H1 (cell line): ENCODE data around the gene XAGE3. TPM values are rescaled to one million over a fixed set of nuclear protein-coding genes. Genes with fewer than 3 reads are reported as not detected.

ENCODE experiments used
- CTCF ChIA-PET: fragments of 300-600 bp; sonication (Branson Sonifier 250); formaldehyde crosslinking; loops from one replicate; lab custom pipeline; 2021; ENCODE audit not compliant: partially characterized antibody; lab: Charles Lee
- POLR2A ChIA-PET: fragments of 300-600 bp; sonication (Branson Sonifier 250); formaldehyde crosslinking; loops from one replicate; lab custom pipeline; 2021; ENCODE audit warnings: inconsistent platforms; ENCODE audit not compliant: partially characterized antibody; lab: Charles Lee
- DNase-seq, 2 experiments: peaks; one replicate each; pipeline versions ENCODE4 v3.0.0 to v3.0.0-alpha.2; 2010 to 2022; ENCODE audit warnings: low spot score in 2 of 2, low read depth in 1 of 2, mixed read lengths in 1 of 2
- FAIRE-seq: peaks from 2 replicates; lab custom pipeline; 2011; peaks lifted over from hg19 to GRCh38; lab: Jason Lieb, UNC
- H2AFZ ChIP-seq: 2 replicates; pipeline ENCODE4 v1.8.1; 2012; ENCODE audit warnings: low read length, inconsistent platforms
- H2AK5ac ChIP-seq: 2 replicates; pipeline ENCODE4 v1.6.1; 2013; ENCODE audit warnings: low read depth, low read length
- H2BK120ac ChIP-seq: replicated peaks from 2 replicates; pipeline ENCODE3; 2013; ENCODE audit warnings: low read depth, low read length, inconsistent platforms
- H2BK12ac ChIP-seq: 2 replicates; pipeline ENCODE4 v1.6.1; 2013; ENCODE audit warnings: low read depth, low read length
- H2BK15ac ChIP-seq: 2 replicates; pipeline ENCODE4 v1.6.1; 2013; ENCODE audit warnings: low read length
- H2BK20ac ChIP-seq: 2 replicates; pipeline ENCODE4 v1.6.1; 2013; ENCODE audit warnings: low read length
- H2BK5ac ChIP-seq: 2 replicates; pipeline ENCODE4 v1.6.1; 2013; ENCODE audit warnings: low read depth, low read length
- H3K14ac ChIP-seq: 2 replicates; pipeline ENCODE4 v1.6.1; 2013; ENCODE audit warnings: inconsistent platforms; ENCODE audit not compliant: insufficient read length
- H3K18ac ChIP-seq: 2 replicates; pipeline ENCODE4 v1.6.1; 2013; ENCODE audit warnings: low read length; ENCODE audit errors: extremely low read depth
- H3K23ac ChIP-seq: 2 replicates; pipeline ENCODE4 v1.6.1; 2013; ENCODE audit warnings: inconsistent platforms; ENCODE audit not compliant: insufficient read length
- H3K23me2 ChIP-seq: 2 replicates; pipeline ENCODE4 v1.6.1; 2013; ENCODE audit warnings: low read depth, low read length
- H3K27ac ChIP-seq: 2 replicates; pipeline ENCODE4 v1.6.1; 2011; ENCODE audit warnings: low read depth, low read length, inconsistent platforms
- H3K27me3 ChIP-seq, 4 experiments: replicated peaks in 1 of 4; 1 replicate in 1 of 4; 2 replicates in 3 of 4; pipeline versions ENCODE4 v1.6.1 to v1.8.1; 2011 to 2013; ENCODE audit warnings: low read length in 3 of 4, mild to moderate bottlenecking in 3 of 4, inconsistent platforms in 2 of 4, mixed read lengths in 2 of 4, moderate library complexity in 1 of 4; ENCODE audit not compliant: control insufficient read depth in 3 of 4, insufficient read depth in 3 of 4; ENCODE audit errors: extremely low read depth in 1 of 4
- H3K36me3 ChIP-seq, 4 experiments: 2 replicates each; pipeline versions ENCODE4 v1.6.1 to v1.8.1; 2011 to 2013; ENCODE audit warnings: mild to moderate bottlenecking in 4 of 4, low read length in 3 of 4, moderate library complexity in 2 of 4, control low read depth in 1 of 4, inconsistent platforms in 1 of 4; ENCODE audit not compliant: insufficient read depth in 4 of 4, control insufficient read depth in 2 of 4
- H3K4ac ChIP-seq: replicated peaks from 2 replicates; pipeline ENCODE3; 2013; ENCODE audit warnings: low read length, low read depth, mixed read lengths, inconsistent platforms; ENCODE audit not compliant: insufficient read length
- H3K4me1 ChIP-seq, 4 experiments: replicated peaks in 1 of 4; 1 replicate in 1 of 4; 2 replicates in 3 of 4; pipeline versions ENCODE4 v1.6.1 to v1.8.1; 2011 to 2013; ENCODE audit warnings: low read length in 3 of 4, inconsistent platforms in 2 of 4, mixed read lengths in 1 of 4; ENCODE audit not compliant: insufficient read depth in 4 of 4, control insufficient read depth in 3 of 4
- H3K4me2 ChIP-seq, 2 experiments: 2 replicates each; pipeline versions ENCODE4 v1.6.1 to v1.8.1; 2011 to 2013; ENCODE audit warnings: low read depth in 2 of 2, low read length in 2 of 2, control low read depth in 1 of 2, inconsistent platforms in 1 of 2, mild to moderate bottlenecking in 1 of 2; ENCODE audit not compliant: insufficient read depth in 1 of 2
- H3K4me3 ChIP-seq, 4 experiments: fragments of 200-600, 300-600 bp in 1 of 4; sonication (generic), shearing (Covaris generic), sonication (Bioruptor Twin) in 1 of 4; 2 replicates each; pipeline versions ENCODE4 v1.5.1 to v1.8.1; 2011 to 2016; ENCODE audit warnings: low read length in 4 of 4, low read depth in 3 of 4, control low read depth in 2 of 4, inconsistent platforms in 2 of 4, mild to moderate bottlenecking in 2 of 4, mixed read lengths in 1 of 4, moderate library complexity in 1 of 4; ENCODE audit not compliant: insufficient read depth in 2 of 4; ENCODE audit errors: extremely low read depth in 1 of 4
- H3K56ac ChIP-seq: replicated peaks from 2 replicates; pipeline ENCODE3; 2013; ENCODE audit warnings: low read depth, mild to moderate bottlenecking, mixed read lengths, low read length, inconsistent platforms; ENCODE audit not compliant: insufficient read length
- H3K79me1 ChIP-seq: 2 replicates; pipeline ENCODE4 v1.6.1; 2013; ENCODE audit warnings: low read depth, low read length, control low read depth
- H3K79me2 ChIP-seq, 2 experiments: 2 replicates each; pipeline versions ENCODE4 v1.6.1 to v1.8.1; 2012 to 2013; ENCODE audit warnings: low read length in 2 of 2, mild to moderate bottlenecking in 2 of 2, inconsistent platforms in 1 of 2; ENCODE audit not compliant: insufficient read depth in 2 of 2, control insufficient read depth in 1 of 2
- H3K9ac ChIP-seq, 4 experiments: replicated peaks in 1 of 4; 1 replicate in 1 of 4; 2 replicates in 3 of 4; pipeline versions ENCODE4 v1.6.1 to v1.8.1; 2011 to 2013; ENCODE audit warnings: low read depth in 3 of 4, low read length in 3 of 4, control low read depth in 2 of 4, mild to moderate bottlenecking in 2 of 4, moderate library complexity in 2 of 4, inconsistent platforms in 1 of 4; ENCODE audit errors: extremely low read depth in 1 of 4
- H3K9me3 ChIP-seq, 2 experiments: 2 replicates each; pipeline versions ENCODE4 v1.6.1 to v1.8.1; 2012 to 2013; ENCODE audit warnings: mild to moderate bottlenecking in 2 of 2, moderate library complexity in 2 of 2, control low read depth in 1 of 2, inconsistent platforms in 1 of 2, low read depth in 1 of 2, low read length in 1 of 2, mixed read lengths in 1 of 2; ENCODE audit not compliant: insufficient read depth in 2 of 2
- H4K20me1 ChIP-seq, 2 experiments: replicated peaks in 1 of 2; 2 replicates each; pipeline versions ENCODE3 to v1.8.1; 2011 to 2013; ENCODE audit warnings: inconsistent platforms in 2 of 2, low read length in 2 of 2, mild to moderate bottlenecking in 1 of 2; ENCODE audit not compliant: insufficient read depth in 2 of 2, control insufficient read depth in 1 of 2
- H4K5ac ChIP-seq: 2 replicates; pipeline ENCODE4 v1.6.1; 2013; ENCODE audit warnings: low read length, low read depth, mixed read lengths, inconsistent platforms; ENCODE audit not compliant: insufficient read length
- H4K8ac ChIP-seq: 2 replicates; pipeline ENCODE4 v1.8.0; 2013; ENCODE audit warnings: mild to moderate bottlenecking, moderate library complexity, low read length, inconsistent platforms; ENCODE audit not compliant: insufficient read depth; ENCODE audit errors: extremely low read depth
- H4K91ac ChIP-seq: replicated peaks from 2 replicates; pipeline ENCODE3; 2013; ENCODE audit warnings: low read length, mixed read lengths, inconsistent platforms; ENCODE audit not compliant: insufficient read length
- CBX5 ChIP-seq: fragments of 300-800, 300-1000 bp; sonication (generic); IDR thresholded peaks from 2 replicates; pipeline ENCODE4 v1.7.1; 2016; ENCODE audit warnings: antibody characterized with exemption, low read length, low read depth
- CBX8 ChIP-seq: fragments of 300-800, 300-1000 bp; sonication (generic); IDR thresholded peaks from 2 replicates; pipeline ENCODE4 v1.7.1; 2016; ENCODE audit warnings: low read depth, low read length, borderline replicate concordance
- YY1 ChIP-seq: IDR thresholded peaks from 2 replicates; pipeline ENCODE4 v1.6.1; 2011; ENCODE audit warnings: low read depth, mild to moderate bottlenecking, low read length
- WGBS, 2 experiments: shearing (Covaris generic) in 1 of 2; methylation state at CpG; one replicate each; pipeline versions ENCODE4 v1.1.6 to v1.1.7; 2013 to 2015; ENCODE audit warnings: low lambda C conversion rate in 2 of 2, mixed read lengths in 2 of 2, inconsistent platforms in 1 of 2, low coverage in 1 of 2, missing lambda C conversion rate in 1 of 2; ENCODE audit not compliant: insufficient replicate concordance in 2 of 2, insufficient coverage in 1 of 2, insufficient read length in 1 of 2; ENCODE audit errors: extremely low coverage in 1 of 2, missing lambda C conversion rate in 1 of 2; 5-methylcytosine and 5-hydroxymethylcytosine counted together
- polyA plus RNA-seq, 7 experiments: library from polyadenylated mRNA; depleted of rRNA in 3 of 7; stranded (reverse) in 5 of 7; unstranded in 2 of 7; fragments of >200 nt in 5 of 7; fragments of 200-250 nt in 2 of 7; gene quantifications; 1 replicate in 5 of 7; 2 replicates in 1 of 7; 4 replicates in 1 of 7; pipeline versions ENCODE4 v1.2.1 to v1.2.3, GENCODE V29; 2011 to 2013; ENCODE audit warnings: missing spikeins in 2 of 7, mixed read lengths in 2 of 7
- total RNA-seq: library from RNA; stranded (reverse); fragmentation: NEBNext Ultra II Directional; extraction: Animal tissue kit (Norgen Biotek cat#: 25700); gene quantifications from 2 replicates; pipeline ENCODE4 v1.2.1, GENCODE V29; 2021
- TF ChIP-seq, protein P1 (sequence below): IDR thresholded peaks from 2 replicates; pipeline ENCODE4 v1.6.1; 2011; ENCODE audit warnings: low read length, improper control_type of control experiment
- TF ChIP-seq, protein P2 (sequence below), 3 experiments: IDR thresholded peaks; 1 replicate in 2 of 3; 2 replicates in 1 of 3; pipeline versions ENCODE4 v1.5.1 to v1.6.1; 2011; ENCODE audit warnings: low read length in 3 of 3, mild to moderate bottlenecking in 3 of 3, inconsistent platforms in 2 of 3, low read depth in 1 of 3, moderate library complexity in 1 of 3; ENCODE audit not compliant: insufficient read depth in 1 of 3; ENCODE audit errors: control extremely low read depth in 1 of 3

Gene XAGE3
- total and polyA plus RNA-seq, 2 of the 8 experiments (the other 6 are each of a cell fraction or from before 2014, with no cell fraction given): not detected

DNA sequence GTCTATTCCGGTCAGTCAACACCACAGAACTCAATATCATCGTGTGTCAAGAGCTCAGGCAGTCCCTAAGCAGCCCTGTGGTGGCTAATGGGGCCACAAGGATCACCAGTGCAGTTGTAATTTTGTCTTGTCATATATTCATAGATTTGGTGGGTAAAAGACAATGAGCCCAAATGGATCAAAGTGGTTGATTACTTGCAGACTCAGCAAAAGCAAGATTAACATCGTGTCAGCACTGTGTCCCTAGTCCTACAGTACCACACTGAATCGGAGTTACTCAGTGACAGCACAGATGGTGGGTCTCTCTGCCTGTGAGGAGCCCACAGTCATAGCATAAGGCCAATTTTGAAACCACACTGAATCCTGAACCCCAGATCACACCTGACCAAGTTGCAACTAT, 48.1 kb downstream of the XAGE3 start:
- Histone ChIP-seq H2BK5ac (no peak overlapping the region), H3K18ac (no peak overlapping the region), H2BK12ac (no peak overlapping the region), H3K27me3 (no peaks in the 10 kb centered on the region), H3K79me1 (no peaks in the 10 kb centered on the region), H3K9me3 (peaks cover 0 to 16% of the 10 kb centered on the region in 2 experiments; a peak in 1 of 4 replicates), H3K23ac (no peak overlapping the region), H4K8ac (no peak overlapping the region), H2BK120ac (no peak overlapping the region), H3K27ac (no peak overlapping the region), H3K36me3 (no peaks in the 10 kb centered on the region), H2BK20ac (no peak overlapping the region)
- CTCF ChIA-PET: no interaction called here
- WGBS, 2 experiments: 71% methylated on average over 4 of the region's 4 CpGs; no CpG with 5 or more reads in 1 of the 2 experiments
- FAIRE-seq: no peak
- TF ChIP-seq, protein P1, sequence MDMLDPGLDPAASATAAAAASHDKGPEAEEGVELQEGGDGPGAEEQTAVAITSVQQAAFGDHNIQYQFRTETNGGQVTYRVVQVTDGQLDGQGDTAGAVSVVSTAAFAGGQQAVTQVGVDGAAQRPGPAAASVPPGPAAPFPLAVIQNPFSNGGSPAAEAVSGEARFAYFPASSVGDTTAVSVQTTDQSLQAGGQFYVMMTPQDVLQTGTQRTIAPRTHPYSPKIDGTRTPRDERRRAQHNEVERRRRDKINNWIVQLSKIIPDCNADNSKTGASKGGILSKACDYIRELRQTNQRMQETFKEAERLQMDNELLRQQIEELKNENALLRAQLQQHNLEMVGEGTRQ: no peak
- TF ChIP-seq, protein P2, sequence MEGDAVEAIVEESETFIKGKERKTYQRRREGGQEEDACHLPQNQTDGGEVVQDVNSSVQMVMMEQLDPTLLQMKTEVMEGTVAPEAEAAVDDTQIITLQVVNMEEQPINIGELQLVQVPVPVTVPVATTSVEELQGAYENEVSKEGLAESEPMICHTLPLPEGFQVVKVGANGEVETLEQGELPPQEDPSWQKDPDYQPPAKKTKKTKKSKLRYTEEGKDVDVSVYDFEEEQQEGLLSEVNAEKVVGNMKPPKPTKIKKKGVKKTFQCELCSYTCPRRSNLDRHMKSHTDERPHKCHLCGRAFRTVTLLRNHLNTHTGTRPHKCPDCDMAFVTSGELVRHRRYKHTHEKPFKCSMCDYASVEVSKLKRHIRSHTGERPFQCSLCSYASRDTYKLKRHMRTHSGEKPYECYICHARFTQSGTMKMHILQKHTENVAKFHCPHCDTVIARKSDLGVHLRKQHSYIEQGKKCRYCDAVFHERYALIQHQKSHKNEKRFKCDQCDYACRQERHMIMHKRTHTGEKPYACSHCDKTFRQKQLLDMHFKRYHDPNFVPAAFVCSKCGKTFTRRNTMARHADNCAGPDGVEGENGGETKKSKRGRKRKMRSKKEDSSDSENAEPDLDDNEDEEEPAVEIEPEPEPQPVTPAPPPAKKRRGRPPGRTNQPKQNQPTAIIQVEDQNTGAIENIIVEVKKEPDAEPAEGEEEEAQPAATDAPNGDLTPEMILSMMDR (IDR thresholded peaks at IDR 0.05; ENCODE audit: control extremely low read depth in 1 of 3, insufficient read depth in 1 of 3, low read depth in 1 of 3, low read length in 3 of 3): no peak
- no peak for TF ChIP-seq YY1
- no peak for TF ChIP-seq CBX8
- TF ChIP-seq CBX5: no peak
- TF ChIP-seq, all 59 proteins: peak for 0
- no peaks in the 10 kb centered on the region for H3K79me2 ChIP-seq
- POLR2A ChIA-PET: no interaction called here
- no peak overlapping the region for H3K4me2 ChIP-seq
- no peaks in the 10 kb centered on the region for H4K20me1 ChIP-seq
- no peak overlapping the region for H4K91ac ChIP-seq
- no peak overlapping the region for H3K4ac ChIP-seq
- no peak for DNase-seq
- no peaks in the 10 kb centered on the region for H3K4me1 ChIP-seq
- H2AK5ac ChIP-seq: no peak overlapping the region
- H3K4me3 ChIP-seq: no peak overlapping the region
- H3K56ac ChIP-seq: no peak overlapping the region
- no peak overlapping the region for H2BK15ac ChIP-seq
- no peak overlapping the region for H2AFZ ChIP-seq
- H3K14ac ChIP-seq: no peak overlapping the region
- H3K9ac ChIP-seq: no peak overlapping the region
- H3K23me2 ChIP-seq: no peaks in the 10 kb centered on the region
- H4K5ac ChIP-seq: no peak overlapping the region
